K562 (cell line): Measurements from ENCODE around the gene RRM2. TPM values are rescaled to one million over a fixed set of nuclear protein-coding genes. Genes with fewer than 3 reads are reported as not detected.

Experiments
- ATAC-seq: fragments of 200-7000 bp; cut with Tn5 transposase; 3 replicates; pipeline ENCODE4 v1.9.1; 2020; ENCODE audit warnings: moderate library complexity
- BruUV-seq: library from RNA; stranded (reverse); fragments of 400-500 nt; replicated peaks from 2 replicates; lab custom pipeline; 2021; lab: Mats Ljungman, UMichigan
- CTCF ChIA-PET: fragments of 300-600 bp; formaldehyde crosslinking; extraction: SDS; loops from one replicate; lab custom pipeline; 2021; ENCODE audit warnings: low intra/inter-chr PET ratio; lab: Yijun Ruan, JAX
- POLR2A ChIA-PET: fragments of 300-600, 350-650 bp; sonication (Branson Sonifier 250); formaldehyde crosslinking; extraction: SDS; loops from one replicate; lab custom pipeline; 2021; ENCODE audit warnings: antibody characterized with exemption, inconsistent platforms; lab: Yijun Ruan, JAX
- DNase-seq, 4 experiments: peaks; one replicate each; pipeline versions ENCODE4 v3.0.0 to v3.0.0-alpha.2; 2011 to 2018; ENCODE audit warnings: low spot score in 3 of 4, mixed read lengths in 3 of 4; ENCODE audit errors: extremely low read depth in 1 of 4
- FAIRE-seq: peaks from 2 replicates; lab custom pipeline; 2011; peaks lifted over from hg19 to GRCh38; lab: Jason Lieb, UNC
- H2AFZ ChIP-seq: 2 replicates; pipeline ENCODE4 v1.6.0; 2011; ENCODE audit warnings: low read depth, low read length, control low read depth, inconsistent platforms
- H3K27ac ChIP-seq: fragments of 200-600 bp; 3 replicates; pipeline ENCODE4 v1.8.0; 2011; ENCODE audit warnings: low read depth, mild to moderate bottlenecking, control low read depth, inconsistent platforms, low read length, moderate library complexity, mixed read lengths; ENCODE audit errors: extremely low read depth
- H3K27me3 ChIP-seq, 2 experiments: fragments of 300-600 bp in 1 of 2; 2 replicates in 1 of 2; 3 replicates in 1 of 2; pipeline versions ENCODE4 v1.6.0 to v1.8.0; 2011; ENCODE audit warnings: inconsistent platforms in 2 of 2, low read length in 2 of 2, mild to moderate bottlenecking in 1 of 2, mixed read lengths in 1 of 2, moderate library complexity in 1 of 2; ENCODE audit not compliant: control insufficient read depth in 2 of 2, insufficient read depth in 2 of 2
- H3K36me3 ChIP-seq: fragments of 300-600 bp; 3 replicates; pipeline ENCODE4 v1.8.0; 2011; ENCODE audit warnings: mild to moderate bottlenecking, low read length, inconsistent platforms; ENCODE audit not compliant: control insufficient read depth, insufficient read depth
- H3K4me1 ChIP-seq, 2 experiments: fragments of 200-600 bp in 1 of 2; replicated peaks in 1 of 2; 2 replicates in 1 of 2; 3 replicates in 1 of 2; pipeline versions ENCODE4 v1.5.1 to v1.8.0; 2011; ENCODE audit warnings: inconsistent platforms in 2 of 2, low read length in 2 of 2, mild to moderate bottlenecking in 1 of 2, mixed read lengths in 1 of 2, moderate library complexity in 1 of 2; ENCODE audit not compliant: control insufficient read depth in 2 of 2, insufficient read depth in 2 of 2
- H3K4me2 ChIP-seq: 2 replicates; pipeline ENCODE4 v1.6.1; 2011; ENCODE audit warnings: low read length, control low read depth, inconsistent platforms, mixed read lengths; ENCODE audit not compliant: insufficient read depth
- H3K4me3 ChIP-seq: fragments of 200-600 bp; sonication (generic), shearing (Covaris generic); 2 replicates; pipeline ENCODE4 v1.5.1; 2016; ENCODE audit warnings: control low read depth, inconsistent platforms
- H3K79me2 ChIP-seq: fragments of 200-600 bp; 3 replicates; pipeline ENCODE4 v1.8.0; 2011; ENCODE audit warnings: low read length, inconsistent platforms; ENCODE audit not compliant: control insufficient read depth, insufficient read depth
- H3K9ac ChIP-seq, 2 experiments: 2 replicates each; pipeline versions ENCODE4 v1.6.0 to v1.6.1; 2011; ENCODE audit warnings: low read depth in 2 of 2, low read length in 2 of 2, control low read depth in 1 of 2, inconsistent platforms in 1 of 2, mild to moderate bottlenecking in 1 of 2, mixed read lengths in 1 of 2; ENCODE audit not compliant: insufficient read depth in 1 of 2
- H3K9me1 ChIP-seq: one replicate; pipeline ENCODE4 v1.6.0; 2011; ENCODE audit warnings: inconsistent platforms, mild to moderate bottlenecking, low read length, moderate library complexity; ENCODE audit not compliant: control insufficient read depth, insufficient read depth
- H3K9me3 ChIP-seq: replicated peaks from 2 replicates; pipeline ENCODE4 v1.5.1; 2011; ENCODE audit warnings: low read depth, low read length, inconsistent platforms; ENCODE audit not compliant: control insufficient read depth, insufficient read depth
- H4K20me1 ChIP-seq: replicated peaks from 2 replicates; pipeline ENCODE4 v1.6.1; 2011; ENCODE audit warnings: low read length, inconsistent platforms, mixed read lengths; ENCODE audit not compliant: control insufficient read depth, insufficient read depth
- BCOR ChIP-seq: fragments of 450-650 bp; IDR thresholded peaks from 2 replicates; pipeline ENCODE4 v1.6.1; 2016
- CC2D1A ChIP-seq: fragments of 450-650 bp; IDR thresholded peaks from 2 replicates; pipeline ENCODE4 v1.6.1; 2017; ENCODE audit warnings: mild to moderate bottlenecking
- GTF2F1 ChIP-seq: IDR thresholded peaks from 2 replicates; pipeline ENCODE4 v1.6.1; 2011; ENCODE audit warnings: low read depth, low read length, improper control_type of control experiment
- HCFC1 ChIP-seq: IDR thresholded peaks from 2 replicates; pipeline ENCODE4 v1.6.1; 2012; ENCODE audit warnings: low read depth, low read length, improper control_type of control experiment
- HDAC2 ChIP-seq: fragments of 450-650 bp; IDR thresholded peaks from 2 replicates; pipeline ENCODE4 v1.6.1; 2016; ENCODE audit warnings: mild to moderate bottlenecking
- HLTF ChIP-seq: fragments of 450-650 bp; IDR thresholded peaks from 2 replicates; pipeline ENCODE4 v1.6.1; 2016
- NBN ChIP-seq: fragments of 450-650 bp; IDR thresholded peaks from 2 replicates; pipeline ENCODE4 v1.6.1; 2016; ENCODE audit warnings: low read depth, mild to moderate bottlenecking
- NR1H2 ChIP-seq: sonication (generic); formaldehyde crosslinking; IDR thresholded peaks from 2 replicates; pipeline ENCODE4 v1.4.0; 2020; ENCODE audit warnings: mild to moderate bottlenecking, missing genetic modification reagents
- POLR2H ChIP-seq: IDR thresholded peaks from 2 replicates; pipeline ENCODE4 v1.6.1; 2016; ENCODE audit warnings: missing genetic modification characterization, low read depth, mild to moderate bottlenecking, control low read depth, missing compliant biosample characterization, moderate library complexity
- RBM17 ChIP-seq: fragments of 200-400 bp; formaldehyde crosslinking; IDR thresholded peaks from 2 replicates; pipeline ENCODE4 v1.6.1; 2017; ENCODE audit warnings: low read depth, mild to moderate bottlenecking, low read length, borderline replicate concordance
- RBM25 ChIP-seq: fragments of 200-400 bp; formaldehyde crosslinking; IDR thresholded peaks from 2 replicates; pipeline ENCODE4 v1.6.1; 2018; ENCODE audit warnings: low read length, low read depth, moderate library complexity; ENCODE audit not compliant: severe bottlenecking
- RCOR1 ChIP-seq, 2 experiments: IDR thresholded peaks; 2 replicates each; pipeline ENCODE4 v1.6.1; 2012; ENCODE audit warnings: low read depth in 2 of 2, low read length in 2 of 2, borderline replicate concordance in 1 of 2, improper control_type of control experiment in 1 of 2
- RFX1 ChIP-seq: fragments of 450-650 bp; IDR thresholded peaks from 2 replicates; pipeline ENCODE4 v1.6.1; 2016; ENCODE audit warnings: mild to moderate bottlenecking, moderate library complexity
- SIN3B ChIP-seq: fragments of 450-650 bp; IDR thresholded peaks from 2 replicates; pipeline ENCODE4 v1.6.1; 2017; ENCODE audit warnings: low read depth, mild to moderate bottlenecking, moderate library complexity
- SMAD4 ChIP-seq: fragments of 250-450 bp; sonication (Bioruptor Pico); conservative IDR thresholded peaks from 2 replicates; pipeline ENCODE4 v1.8.0; 2021; ENCODE audit warnings: inconsistent platforms, mild to moderate bottlenecking, moderate library complexity
- SMARCE1 ChIP-seq: fragments of 450-650 bp; IDR thresholded peaks from 2 replicates; pipeline ENCODE4 v1.7.1; 2016; ENCODE audit warnings: mild to moderate bottlenecking
- ZBTB9 ChIP-seq: fragments of 450-650 bp; formaldehyde crosslinking; IDR thresholded peaks from 2 replicates; pipeline ENCODE4 v1.4.0; 2020; ENCODE audit warnings: mild to moderate bottlenecking, moderate library complexity
- ZNF324 ChIP-seq: fragments of 250-450 bp; sonication (Bioruptor Pico); IDR thresholded peaks from 2 replicates; pipeline ENCODE4 v1.4.0; 2020; ENCODE audit warnings: mild to moderate bottlenecking
- ZNF436 ChIP-seq: fragments of 250-450, 450-650 bp; sonication (Bioruptor Pico); formaldehyde crosslinking; IDR thresholded peaks from 2 replicates; pipeline ENCODE4 v1.7.0; 2020; ENCODE audit warnings: mild to moderate bottlenecking
- ZNF764 ChIP-seq: fragments of 250-450 bp; sonication (Bioruptor Pico); IDR thresholded peaks from 2 replicates; pipeline ENCODE4 v1.4.0; 2020; ENCODE audit warnings: low read depth, mild to moderate bottlenecking, moderate library complexity
- ZNF830 ChIP-seq: fragments of 250-450 bp; sonication (Bioruptor Pico); IDR thresholded peaks from 2 replicates; pipeline ENCODE4 v1.5.0; 2021; ENCODE audit warnings: mild to moderate bottlenecking
- WGBS: fragments of 100-300 bp; shearing (Covaris generic); methylation state at CpG from one replicate; pipeline ENCODE4 v1.1.6; 2016; ENCODE audit warnings: low coverage, mixed read lengths; ENCODE audit not compliant: insufficient coverage; ENCODE audit errors: missing lambda C conversion rate; 5-methylcytosine and 5-hydroxymethylcytosine counted together
- in situ Hi-C: fragments of 300-500 bp; cut with MboI; formaldehyde crosslinking; loops from 4 replicates; pipeline ENCODE4 v1.15.0; 2018; ENCODE audit warnings: inconsistent platforms, mixed read lengths
- intact Hi-C: fragments of 100-400 bp; cut with micrococcal nuclease; formaldehyde crosslinking; loops from 2 replicates; pipeline ENCODE4 v1.14.2; 2022
- polyA plus RNA-seq, 8 experiments: library from polyadenylated mRNA; depleted of rRNA in 4 of 8; stranded (reverse) in 5 of 8; unstranded in 3 of 8; fragments of >200 nt; fragmentation: Nextera tagmentation in 2 of 8; fragmentation: Illumina TruSeq in 1 of 8; extraction: Ambion mirVana in 2 of 8; extraction: Trizol in 1 of 8; gene quantifications; 2 replicates each; pipeline versions ENCODE4 v1.2.1 to v1.2.3, GENCODE V29; 2011 to 2014; ENCODE audit warnings: inconsistent platforms in 1 of 8, missing spikeins in 1 of 8
- total RNA-seq, 7 experiments: library from RNA; depleted of rRNA in 6 of 7; stranded (reverse); fragments of >200 nt in 6 of 7; fragmentation: Illumina TruSeq in 2 of 7; extraction: Trizol in 2 of 7; gene quantifications; 2 replicates each; pipeline versions ENCODE4 v1.2.1 to v1.2.3, GENCODE V29; 2011 to 2021; ENCODE audit warnings: low replicate concordance in 1 of 7
- TF ChIP-seq, protein P1 (sequence below): fragments of 250-450 bp; sonication (Bioruptor Pico); IDR thresholded peaks from 2 replicates; pipeline ENCODE4 v1.4.0; 2020; ENCODE audit warnings: mild to moderate bottlenecking

RRM2 gene
- total and polyA plus RNA-seq, 9 of the 15 experiments (the other 6 are each of a cell fraction or from before 2014, with no cell fraction given) = 50.1 to 244 (median 128) TPM

DNA sequence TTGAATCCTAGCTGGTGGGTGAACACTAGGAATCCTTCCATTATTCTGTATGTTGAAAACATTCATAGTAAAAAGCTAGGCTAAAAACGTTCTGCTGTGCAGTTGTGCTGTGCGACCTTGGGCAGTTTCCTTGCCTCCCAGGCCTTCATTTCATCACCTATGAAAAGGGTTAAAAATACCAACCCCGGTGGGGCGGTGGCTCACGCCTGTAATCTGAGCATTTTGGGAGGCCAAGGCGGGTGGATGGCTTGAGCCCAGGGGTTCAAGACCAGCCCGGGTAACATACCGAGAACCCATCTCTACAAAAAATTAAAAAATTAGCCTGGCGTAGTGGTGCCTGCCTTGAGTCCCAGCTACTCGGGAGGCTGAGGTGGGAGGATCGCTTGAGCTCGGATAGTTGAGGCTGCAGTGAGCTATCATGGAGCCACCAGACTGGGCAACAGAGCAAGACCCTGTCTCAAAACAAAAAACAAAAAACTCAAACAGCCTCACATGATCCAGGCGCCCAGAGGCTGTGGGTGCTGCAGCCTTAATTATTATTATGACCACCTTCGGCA lies 2.9 kb upstream of the RRM2 start:
- FAIRE-seq (peak; percentile 35), DNase-seq (peak in 1 of 4 experiments; percentile 4), ATAC-seq (no peak)
- peaks cover 17% of the 10 kb centered on the region for H3K36me3 ChIP-seq
- H3K4me2 ChIP-seq = peak overlapping the region; percentile 95
- H4K20me1 ChIP-seq = no peaks in the 10 kb centered on the region; the same call in 1 of the 2 replicates
- TSS peak; percentile 23 for BruUV-seq
- peak overlapping the region; percentile 94 to 100 for H3K9ac ChIP-seq
- no peaks in the 10 kb centered on the region for H3K27me3 ChIP-seq
- H3K79me2 ChIP-seq = peaks cover 58% of the 10 kb centered on the region
- H3K9me3 ChIP-seq = no peaks in the 10 kb centered on the region
- H3K4me1 ChIP-seq = peaks cover 14 to 25% of the 10 kb centered on the region in 2 experiments
- H3K27ac ChIP-seq = peak overlapping the region; percentile 99
- intact Hi-C loops = loop anchor here (5.0 kb wide), 1 partner anchor 183 kb away; the partner anchor contains the start of gene HPCAL1
- WGBS = 27% methylated on average over 14 of the region's 14 CpGs
- peak overlapping the region; percentile 88 for H2AFZ ChIP-seq
- H3K4me3 ChIP-seq = peak overlapping the region; percentile 84
- ChIA-PET CTCF (interaction anchor here (1.2 kb wide), 1 partner anchor 315 kb away, joined by 3 read pairs; no protein-coding TSS in a partner anchor), POLR2A (interaction anchor here (0.6 to 3.6 kb wide), 8 partner anchors 9 to 160 kb away, joined by 3 to 10 read pairs (median 4); no protein-coding TSS in a partner anchor)
- in situ Hi-C loops = loop anchor here (5.0 kb wide), 1 partner anchor 318 kb away; no protein-coding TSS in a partner anchor
- no peaks in the 10 kb centered on the region for H3K9me1 ChIP-seq
- TF ChIP-seq ZNF436 (CRISPR knock-in tag) = 0 out of 2 replicates have a peak, but pooled peaks have one; percentile 36
- no peak for TF ChIP-seq RBM17
- peak; percentile 91; the same call in 1 of the 2 replicates for TF ChIP-seq HDAC2
- TF ChIP-seq GTF2F1 = no peak
- TF ChIP-seq NBN = 0 out of 2 replicates have a peak, but pooled peaks have one; percentile 63
- peak; percentile 12; the same call in 1 of the 2 replicates for TF ChIP-seq ZNF830 (CRISPR knock-in tag)
- no peak for TF ChIP-seq SIN3B
- TF ChIP-seq BCOR = peak; percentile 97
- TF ChIP-seq, protein P1, sequence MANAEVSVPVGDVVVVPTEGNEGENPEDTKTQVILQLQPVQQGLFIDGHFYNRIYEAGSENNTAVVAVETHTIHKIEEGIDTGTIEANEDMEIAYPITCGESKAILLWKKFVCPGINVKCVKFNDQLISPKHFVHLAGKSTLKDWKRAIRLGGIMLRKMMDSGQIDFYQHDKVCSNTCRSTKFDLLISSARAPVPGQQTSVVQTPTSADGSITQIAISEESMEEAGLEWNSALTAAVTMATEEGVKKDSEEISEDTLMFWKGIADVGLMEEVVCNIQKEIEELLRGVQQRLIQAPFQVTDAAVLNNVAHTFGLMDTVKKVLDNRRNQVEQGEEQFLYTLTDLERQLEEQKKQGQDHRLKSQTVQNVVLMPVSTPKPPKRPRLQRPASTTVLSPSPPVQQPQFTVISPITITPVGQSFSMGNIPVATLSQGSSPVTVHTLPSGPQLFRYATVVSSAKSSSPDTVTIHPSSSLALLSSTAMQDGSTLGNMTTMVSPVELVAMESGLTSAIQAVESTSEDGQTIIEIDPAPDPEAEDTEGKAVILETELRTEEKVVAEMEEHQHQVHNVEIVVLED (CRISPR knock-in tag) = no peak
- no peak for TF ChIP-seq SMARCE1
- TF ChIP-seq HLTF = peak; percentile 91
- no peak for TF ChIP-seq HCFC1
- TF ChIP-seq RBM25 = peak; percentile 73
- TF ChIP-seq ZNF764 (CRISPR knock-in tag) = no peak
- peak; percentile 82; the same call in 1 of the 2 replicates for TF ChIP-seq ZNF324 (CRISPR knock-in tag)
- 0 out of 2 replicates have a peak, but pooled peaks have one; percentile 15 for TF ChIP-seq ZBTB9 (CRISPR knock-in tag)
- 0 out of 2 replicates have a peak, but pooled peaks have one; percentile 59 for TF ChIP-seq SMAD4 (CRISPR knock-in tag)
- no peak for TF ChIP-seq POLR2H
- peak; percentile 30; the same call in 1 of the 2 replicates for TF ChIP-seq CC2D1A
- TF ChIP-seq RFX1 = no peak
- peak in 1 of 2 experiments; percentile 4; a peak in 1 of 4 replicates for TF ChIP-seq RCOR1 (IDR thresholded peaks at IDR 0.05; ENCODE audit: borderline replicate concordance in 1 of 2, low read depth in 2 of 2, low read length in 2 of 2)
- 0 out of 2 replicates have a peak, but pooled peaks have one; percentile 15 for TF ChIP-seq NR1H2 (CRISPR knock-in tag)
